Astrocyte of the cerebellum (primary cell): Measurements from ENCODE around the gene PEPD.

Source experiments
- DNase-seq: peaks from one replicate; pipeline ENCODE4 v3.0.0-alpha.2; 2011; ENCODE audit warnings: low read depth
- H3K4me3 ChIP-seq: 2 replicates; pipeline ENCODE4 v1.5.1; 2011; ENCODE audit warnings: mild to moderate bottlenecking, low read depth, low read length, moderate library complexity
- CTCF ChIP-seq: IDR thresholded peaks from 2 replicates; pipeline ENCODE4 v1.5.1; 2012; ENCODE audit warnings: low read length, low read depth, moderate library complexity, mild to moderate bottlenecking; ENCODE audit errors: missing control alignments
- in situ Hi-C: cut with HindIII; loops from 2 replicates; pipeline ENCODE4 v1.10.0; 2017; ENCODE audit warnings: low sequenced_read_pairs

The PEPD gene

GRCh38 chr19:33464733-33465115 is 56.9 kb downstream of the PEPD start:
- in situ Hi-C loops, result no loop called here
- no peak for TF ChIP-seq CTCF
- no peak overlapping the region for H3K4me3 ChIP-seq
- DNase-seq, result no peak

DNA sequence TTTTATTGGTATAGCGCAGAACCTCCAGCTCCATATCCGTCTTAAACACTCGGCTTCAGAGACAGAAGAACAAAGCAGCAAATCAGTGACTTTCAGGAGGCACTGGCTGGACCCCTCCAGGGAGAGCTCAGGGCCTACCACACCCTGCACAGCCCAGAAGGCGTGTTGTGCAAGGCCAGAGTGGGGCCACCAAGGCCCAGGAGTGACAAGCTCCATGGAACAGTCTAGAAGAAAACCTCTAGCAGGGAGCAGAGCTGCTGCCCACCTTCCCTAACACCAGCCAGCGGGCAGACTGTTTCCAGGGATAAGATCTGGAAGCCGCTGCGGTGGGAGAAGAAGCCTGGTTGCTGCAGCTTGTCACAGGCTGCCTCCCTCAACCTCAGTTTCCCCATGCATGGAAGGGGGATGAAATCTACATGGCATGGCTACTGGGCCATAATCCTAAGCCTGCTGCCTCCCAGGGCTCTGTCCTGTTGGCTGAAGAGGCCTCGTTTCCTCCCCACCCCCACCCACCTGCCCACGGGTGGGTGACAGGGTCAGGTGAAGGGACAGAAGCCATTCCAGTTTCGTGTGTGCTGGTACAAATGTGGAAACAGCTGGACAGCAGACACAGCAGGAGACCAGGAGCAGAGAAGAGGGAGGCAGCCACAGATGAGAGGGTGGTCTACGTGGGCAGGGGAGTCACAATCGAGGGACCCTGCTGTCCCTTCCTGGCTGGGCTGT is 57.4 kb downstream of the PEPD start:
- no peak overlapping the region for H3K4me3 ChIP-seq
- in situ Hi-C loops, result no loop called here
- no peak for TF ChIP-seq CTCF
- DNase-seq, result no peak

DNA sequence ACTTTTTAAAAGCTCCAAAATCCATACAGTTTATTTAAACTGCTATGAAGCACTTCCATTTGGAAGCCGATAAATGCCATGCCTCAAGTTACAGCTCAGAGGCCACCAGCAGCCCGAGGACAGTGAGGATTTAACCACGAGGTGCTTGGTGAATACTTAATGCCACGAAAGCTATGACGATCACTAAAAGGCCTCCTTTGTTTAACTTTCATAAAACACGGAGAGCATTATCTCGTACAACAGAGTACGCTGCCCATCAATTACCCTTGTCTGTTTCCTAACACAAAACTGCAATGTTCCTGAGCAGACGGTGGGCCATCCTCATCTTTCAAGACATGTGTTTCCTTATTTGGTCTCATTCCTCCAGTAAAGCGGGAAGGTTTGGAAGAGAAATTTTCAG is 58.4 kb downstream of the PEPD start:
- TF ChIP-seq CTCF, result no peak
- H3K4me3 ChIP-seq, result no peak overlapping the region
- no peak for DNase-seq
- in situ Hi-C loops, result no loop called here

DNA sequence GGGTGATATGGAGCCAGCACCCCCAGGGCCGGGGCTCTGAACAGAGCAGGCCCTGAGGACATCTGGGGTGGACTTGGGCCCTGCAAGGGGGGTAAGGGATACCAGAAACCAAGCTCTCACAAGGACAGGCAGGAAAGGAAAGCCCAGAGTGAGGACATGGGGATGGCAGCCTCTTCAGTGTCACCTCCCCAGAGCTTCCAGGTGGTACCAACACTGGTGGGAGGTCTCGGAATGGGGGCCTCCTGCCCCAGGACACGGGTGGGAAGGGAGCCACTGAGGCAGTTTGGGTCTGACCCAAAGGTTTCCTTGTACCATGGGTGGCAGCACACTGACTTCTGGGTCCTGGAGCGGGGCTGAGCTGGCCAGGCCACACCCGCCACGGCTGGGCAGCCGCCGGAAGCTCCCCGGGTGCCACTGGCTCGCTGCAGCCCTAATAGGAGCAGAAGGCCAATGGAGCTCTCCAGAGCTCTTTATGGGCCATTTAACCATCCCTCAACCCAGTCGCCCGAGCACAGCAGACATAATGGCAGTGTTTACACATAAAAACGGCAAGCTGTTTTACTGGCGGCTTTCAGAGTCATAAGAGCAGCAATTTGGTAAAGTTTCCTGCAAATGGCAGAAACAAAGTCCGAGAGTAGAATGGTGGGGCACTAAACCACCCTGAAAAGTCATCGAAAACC is 59.3 kb downstream of the PEPD start:
- no peak for DNase-seq
- in situ Hi-C loops, result no loop called here
- no peak for TF ChIP-seq CTCF
- no peak overlapping the region for H3K4me3 ChIP-seq

DNA sequence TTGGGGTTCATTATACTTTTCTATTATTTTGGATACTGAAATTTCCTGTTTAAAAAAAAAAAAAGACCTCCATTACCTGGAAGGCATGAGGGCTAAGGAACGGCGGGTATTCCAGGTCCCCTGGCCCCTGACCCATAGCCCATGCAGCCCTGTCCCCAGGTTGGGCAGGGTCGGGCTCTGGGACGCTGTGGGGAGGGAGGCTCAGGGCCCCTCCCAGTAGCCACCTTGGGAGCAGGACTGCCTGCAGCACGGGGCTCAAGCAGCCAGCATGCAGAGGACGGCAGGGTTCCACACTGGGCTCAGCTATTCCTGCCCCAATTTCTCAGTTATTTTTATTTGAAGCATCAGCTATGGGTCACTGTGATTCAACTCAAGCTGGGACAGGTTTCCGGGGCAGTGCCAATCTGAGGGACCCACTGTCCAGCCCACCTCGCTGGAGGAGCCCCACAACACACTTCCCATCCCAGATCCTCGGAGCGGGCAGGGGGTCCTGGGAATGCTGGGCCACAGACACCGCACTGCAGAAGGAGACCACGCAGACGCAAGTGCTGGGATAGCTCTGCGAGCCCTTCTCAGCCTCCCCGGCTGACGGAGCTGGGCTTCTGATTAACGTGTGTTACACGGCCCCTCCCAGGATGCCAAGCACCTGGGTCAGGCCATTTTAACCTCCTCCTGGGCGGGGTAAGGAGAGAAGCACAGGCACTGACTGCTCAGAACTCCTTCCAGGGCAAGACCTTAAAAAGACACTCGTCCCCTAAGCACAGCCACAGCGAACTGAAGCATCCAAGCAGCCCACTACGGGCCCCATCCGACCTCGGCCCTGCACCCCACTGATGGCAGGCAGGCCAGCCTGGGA is 60.1 kb downstream of the PEPD start:
- no peak for TF ChIP-seq CTCF
- DNase-seq, result no peak
- no peak overlapping the region for H3K4me3 ChIP-seq
- in situ Hi-C loops, result no loop called here

DNA sequence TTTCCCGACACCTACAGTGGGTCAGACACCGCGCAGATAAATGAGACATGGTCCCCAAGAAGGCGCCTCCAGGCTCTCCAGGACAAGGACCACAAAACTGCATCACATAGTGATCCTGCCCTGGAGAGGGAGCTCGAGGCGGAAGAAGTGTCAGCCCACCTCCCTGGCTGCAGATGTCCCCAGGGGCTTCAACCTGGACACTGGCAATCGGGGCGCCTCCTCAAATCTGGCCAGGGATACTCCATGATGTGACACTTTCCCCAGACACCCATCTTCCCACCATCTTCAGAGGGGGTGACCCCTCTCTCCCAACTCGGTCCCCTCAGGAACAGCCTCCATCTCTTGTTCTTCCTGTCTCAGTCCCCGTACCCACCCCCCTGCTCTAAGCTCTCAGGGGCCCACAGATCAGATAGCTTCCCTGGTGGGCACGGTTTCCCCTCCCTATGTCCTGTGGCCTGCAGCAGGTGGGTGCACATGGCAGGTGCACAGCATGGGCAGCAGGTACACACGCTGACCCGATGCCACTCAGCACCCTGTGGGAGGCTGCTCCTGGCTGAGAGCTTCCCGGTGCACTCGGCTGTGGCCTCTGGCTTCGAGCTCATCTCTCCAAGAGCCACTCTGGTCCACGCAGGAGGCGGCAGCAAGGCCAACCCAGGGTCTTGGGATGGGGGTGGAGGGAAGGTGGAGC is 61.2 kb downstream of the PEPD start:
- TF ChIP-seq CTCF, result no peak
- in situ Hi-C loops, result no loop called here
- DNase-seq, result no peak
- H3K4me3 ChIP-seq, result no peak overlapping the region
